AG04450 (cell line): Measurements from ENCODE around the gene ATG4A. TPM values are rescaled to one million over a fixed set of nuclear protein-coding genes. Genes with fewer than 3 reads are reported as not detected.

Experiments used
- CTCF ChIA-PET: fragments of 300-600, 350-600 bp; formaldehyde crosslinking; extraction: SDS; loops from one replicate; lab custom pipeline; 2022; ENCODE audit warnings: antibody characterized with exemption, inconsistent platforms; lab: Charles Lee
- POLR2A ChIA-PET: fragments of 350-600 bp; formaldehyde crosslinking; extraction: SDS; loops from one replicate; lab custom pipeline; 2021; ENCODE audit warnings: antibody characterized with exemption, inconsistent platforms; lab: Yijun Ruan, JAX
- DNase-seq: peaks from one replicate; pipeline ENCODE4 v3.0.0-alpha.2; 2011; ENCODE audit warnings: low read depth, low spot score
- H3K27ac ChIP-seq: one replicate; pipeline ENCODE4 v1.5.1; 2012; ENCODE audit warnings: low read depth, low read length, control low read depth
- H3K27me3 ChIP-seq: one replicate; pipeline ENCODE4 v1.6.0; 2012; ENCODE audit warnings: low read length; ENCODE audit not compliant: control insufficient read depth, insufficient read depth
- H3K4me3 ChIP-seq: 2 replicates; pipeline ENCODE4 v1.5.1; 2011; ENCODE audit warnings: mild to moderate bottlenecking, low read depth, low read length, control low read depth
- H3K9me3 ChIP-seq: 2 replicates; pipeline ENCODE4 v1.5.1; 2012; ENCODE audit warnings: low read length; ENCODE audit not compliant: control insufficient read depth, insufficient read depth
- polyA plus RNA-seq: library from polyadenylated mRNA; depleted of rRNA; stranded (reverse); fragments of >200 nt; gene quantifications from 2 replicates; pipeline ENCODE4 v1.2.3, GENCODE V29; 2011
- TF ChIP-seq, protein P1 (sequence below): IDR thresholded peaks from 2 replicates; pipeline ENCODE4 v1.5.1; 2011; ENCODE audit warnings: low read depth, low read length, control low read depth, inconsistent platforms

ATG4A gene
- polyA plus RNA-seq, 1 experiment: 13.3 TPM

DNA sequence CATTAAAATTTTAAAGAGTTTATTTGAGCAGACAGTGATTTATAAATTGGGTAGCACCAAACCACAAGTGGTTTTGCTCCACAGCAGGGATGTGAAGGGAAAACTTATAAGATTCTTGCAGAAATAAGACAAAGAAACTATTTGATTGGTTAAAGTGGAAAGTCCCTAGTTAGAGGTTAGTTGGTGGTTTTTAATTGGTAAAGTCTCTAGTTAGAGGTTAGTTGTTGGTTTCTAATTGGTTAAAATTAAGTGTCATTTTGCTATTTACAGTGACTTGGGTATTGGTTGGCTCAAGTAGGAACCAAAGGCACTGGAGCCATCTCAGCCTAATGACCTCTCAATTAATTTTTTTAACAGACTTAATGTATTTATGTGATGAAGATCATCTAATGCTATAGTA, 23.0 kb downstream of the ATG4A start:
- no peak for DNase-seq
- no peaks in the 10 kb centered on the region for H3K27me3 ChIP-seq
- no peak overlapping the region for H3K4me3 ChIP-seq
- CTCF ChIA-PET: no interaction called here
- POLR2A ChIA-PET: no interaction called here
- no peaks in the 10 kb centered on the region for H3K9me3 ChIP-seq
- TF ChIP-seq, protein P1, sequence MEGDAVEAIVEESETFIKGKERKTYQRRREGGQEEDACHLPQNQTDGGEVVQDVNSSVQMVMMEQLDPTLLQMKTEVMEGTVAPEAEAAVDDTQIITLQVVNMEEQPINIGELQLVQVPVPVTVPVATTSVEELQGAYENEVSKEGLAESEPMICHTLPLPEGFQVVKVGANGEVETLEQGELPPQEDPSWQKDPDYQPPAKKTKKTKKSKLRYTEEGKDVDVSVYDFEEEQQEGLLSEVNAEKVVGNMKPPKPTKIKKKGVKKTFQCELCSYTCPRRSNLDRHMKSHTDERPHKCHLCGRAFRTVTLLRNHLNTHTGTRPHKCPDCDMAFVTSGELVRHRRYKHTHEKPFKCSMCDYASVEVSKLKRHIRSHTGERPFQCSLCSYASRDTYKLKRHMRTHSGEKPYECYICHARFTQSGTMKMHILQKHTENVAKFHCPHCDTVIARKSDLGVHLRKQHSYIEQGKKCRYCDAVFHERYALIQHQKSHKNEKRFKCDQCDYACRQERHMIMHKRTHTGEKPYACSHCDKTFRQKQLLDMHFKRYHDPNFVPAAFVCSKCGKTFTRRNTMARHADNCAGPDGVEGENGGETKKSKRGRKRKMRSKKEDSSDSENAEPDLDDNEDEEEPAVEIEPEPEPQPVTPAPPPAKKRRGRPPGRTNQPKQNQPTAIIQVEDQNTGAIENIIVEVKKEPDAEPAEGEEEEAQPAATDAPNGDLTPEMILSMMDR: no peak
- H3K27ac ChIP-seq: no peak overlapping the region

DNA sequence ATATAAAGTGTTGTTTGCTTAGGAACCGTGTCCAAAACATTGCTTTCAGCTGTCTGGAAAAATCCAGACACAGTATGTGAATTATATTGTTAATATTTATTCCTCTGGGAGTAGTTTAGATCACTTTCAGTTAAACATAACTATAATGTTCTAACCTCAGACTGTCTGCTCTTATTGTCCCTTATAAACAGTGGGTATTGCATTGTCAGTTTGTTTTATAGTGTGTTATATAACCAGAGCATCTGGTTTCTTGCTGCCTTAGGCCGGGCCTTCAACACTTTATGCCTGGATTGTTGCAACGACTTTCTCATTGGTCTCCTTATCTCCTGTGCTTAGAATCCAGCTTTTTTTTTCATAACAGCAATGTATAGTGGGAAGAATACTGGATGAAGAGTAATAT, 26.4 kb downstream of the ATG4A start:
- Histone ChIP-seq H3K27me3 (no peaks in the 10 kb centered on the region), H3K9me3 (no peaks in the 10 kb centered on the region), H3K4me3 (no peak overlapping the region), H3K27ac (no peak overlapping the region)
- TF ChIP-seq, protein P1: no peak
- ChIA-PET CTCF (no interaction called here), POLR2A (no interaction called here)
- no peak for DNase-seq

DNA sequence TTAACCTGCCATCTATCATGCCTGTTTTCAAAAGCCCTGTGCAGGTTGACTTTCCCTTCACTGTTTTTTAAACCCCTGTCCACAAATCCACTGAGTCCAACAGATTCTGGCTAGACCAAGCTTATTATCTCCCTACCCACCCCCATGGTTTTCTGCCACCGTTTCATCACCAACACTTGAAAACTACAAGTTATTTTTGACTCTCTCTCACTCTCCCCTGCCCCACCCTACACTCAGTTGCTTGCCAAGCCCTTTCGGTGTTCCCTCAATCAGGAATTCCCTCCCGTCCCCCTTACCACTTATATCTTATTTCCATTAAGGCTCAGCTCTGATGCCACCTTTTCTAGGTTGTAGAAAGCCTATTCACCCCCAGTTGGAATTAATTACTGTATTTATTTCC, 29.7 kb downstream of the ATG4A start:
- Histone ChIP-seq H3K9me3 (no peaks in the 10 kb centered on the region), H3K27ac (no peak overlapping the region), H3K4me3 (no peak overlapping the region), H3K27me3 (no peaks in the 10 kb centered on the region)
- ChIA-PET CTCF (no interaction called here), POLR2A (no interaction called here)
- DNase-seq: no peak
- TF ChIP-seq, protein P1: no peak

DNA sequence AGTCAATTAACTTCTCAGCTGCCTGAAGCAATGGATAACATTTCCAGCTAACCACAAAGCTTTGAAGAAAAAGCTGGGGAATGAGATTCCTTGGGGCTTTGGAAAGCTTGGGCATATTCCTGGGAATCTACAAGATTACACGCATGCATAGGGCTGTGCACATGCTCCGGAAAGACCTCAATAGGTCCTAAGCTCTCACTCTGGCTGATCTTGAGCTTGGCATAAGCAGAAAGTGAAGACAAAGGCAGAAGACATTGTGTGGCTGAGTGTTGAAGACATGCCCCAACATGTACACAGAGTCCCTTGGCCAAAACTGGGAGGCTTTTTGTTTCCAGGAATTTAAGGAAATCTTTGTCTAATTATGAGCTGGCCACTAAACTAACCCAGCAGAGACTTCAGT, 31.2 kb downstream of the ATG4A start:
- no peaks in the 10 kb centered on the region for H3K27me3 ChIP-seq
- DNase-seq: no peak
- no peak overlapping the region for H3K27ac ChIP-seq
- POLR2A ChIA-PET: interaction anchor here (1.1 kb wide), 1 partner anchor 31 kb away, joined by 4 read pairs; the partner anchor contains the start of gene ATG4A
- H3K9me3 ChIP-seq: no peaks in the 10 kb centered on the region
- TF ChIP-seq, protein P1: no peak
- CTCF ChIA-PET: no interaction called here
- H3K4me3 ChIP-seq: no peak overlapping the region

DNA sequence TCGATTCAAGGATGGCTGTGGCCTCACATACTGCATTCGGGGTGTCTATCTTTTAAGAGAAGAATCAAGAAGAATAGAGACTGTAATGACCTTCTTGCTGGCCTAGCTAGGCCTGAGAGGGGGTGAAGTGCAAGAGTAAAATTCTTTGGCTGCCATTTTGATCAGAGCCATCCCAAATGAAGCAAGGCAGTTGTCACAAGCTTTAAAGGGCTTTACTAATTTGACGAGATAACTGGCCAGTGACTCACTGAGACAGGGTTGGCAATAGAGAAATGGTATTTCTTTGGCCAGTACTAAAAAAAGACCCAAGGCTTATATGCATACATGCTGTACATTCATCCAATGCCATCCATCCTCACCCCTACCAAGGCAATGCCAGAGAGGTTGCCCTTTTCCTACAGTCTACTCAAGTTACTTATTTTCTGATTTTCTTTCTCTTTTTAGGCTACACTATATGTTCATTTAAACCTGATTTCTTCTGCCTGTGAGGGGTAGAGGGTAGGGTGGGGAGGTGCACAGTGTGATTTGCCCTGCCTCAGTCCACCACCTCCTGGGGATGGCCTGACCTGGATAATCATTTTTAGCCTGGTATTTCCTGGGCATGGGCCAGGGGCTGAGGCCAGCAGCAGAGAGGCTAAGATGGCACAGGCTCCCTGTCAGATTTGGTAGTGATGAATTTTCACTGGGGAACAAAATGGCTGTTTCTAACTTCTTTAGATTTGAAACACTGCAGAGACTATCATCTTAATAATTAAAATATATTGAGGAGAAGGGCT, 32.2 kb downstream of the ATG4A start:
- no peak overlapping the region for H3K27ac ChIP-seq
- DNase-seq: no peak

More for the DNA sequence above, 32.2 kb downstream of the ATG4A start:
- no peak overlapping the region for H3K4me3 ChIP-seq
- no peaks in the 10 kb centered on the region for H3K9me3 ChIP-seq
- H3K27me3 ChIP-seq: no peaks in the 10 kb centered on the region
- ChIA-PET POLR2A (interaction anchor here (1.1 kb wide), 1 partner anchor 32 kb away, joined by 4 read pairs; the partner anchor contains the start of gene ATG4A), CTCF (no interaction called here)
- TF ChIP-seq, protein P1: no peak
